Choroid plexus epithelial cell (primary cell): Measurements from ENCODE around the gene ARL5C.

Source experiments
- DNase-seq: peaks from one replicate; pipeline ENCODE4 v3.0.0-alpha.2; 2010; ENCODE audit warnings: low read depth
- H3K4me3 ChIP-seq: 2 replicates; pipeline ENCODE4 v1.5.1; 2011; ENCODE audit warnings: low read depth, mild to moderate bottlenecking, control low read depth, low read length, moderate library complexity
- TF ChIP-seq, protein P1 (sequence below): conservative IDR thresholded peaks from 2 replicates; pipeline ENCODE4 v1.5.1; 2011; ENCODE audit warnings: low read depth, mild to moderate bottlenecking, control low read depth, inconsistent platforms, low read length, moderate library complexity

Gene ARL5C

GRCh38 chr17:39167476-39167875 lies 1.5 kb upstream of the ARL5C start:
- DNase-seq = no peak
- TF ChIP-seq, protein P1, sequence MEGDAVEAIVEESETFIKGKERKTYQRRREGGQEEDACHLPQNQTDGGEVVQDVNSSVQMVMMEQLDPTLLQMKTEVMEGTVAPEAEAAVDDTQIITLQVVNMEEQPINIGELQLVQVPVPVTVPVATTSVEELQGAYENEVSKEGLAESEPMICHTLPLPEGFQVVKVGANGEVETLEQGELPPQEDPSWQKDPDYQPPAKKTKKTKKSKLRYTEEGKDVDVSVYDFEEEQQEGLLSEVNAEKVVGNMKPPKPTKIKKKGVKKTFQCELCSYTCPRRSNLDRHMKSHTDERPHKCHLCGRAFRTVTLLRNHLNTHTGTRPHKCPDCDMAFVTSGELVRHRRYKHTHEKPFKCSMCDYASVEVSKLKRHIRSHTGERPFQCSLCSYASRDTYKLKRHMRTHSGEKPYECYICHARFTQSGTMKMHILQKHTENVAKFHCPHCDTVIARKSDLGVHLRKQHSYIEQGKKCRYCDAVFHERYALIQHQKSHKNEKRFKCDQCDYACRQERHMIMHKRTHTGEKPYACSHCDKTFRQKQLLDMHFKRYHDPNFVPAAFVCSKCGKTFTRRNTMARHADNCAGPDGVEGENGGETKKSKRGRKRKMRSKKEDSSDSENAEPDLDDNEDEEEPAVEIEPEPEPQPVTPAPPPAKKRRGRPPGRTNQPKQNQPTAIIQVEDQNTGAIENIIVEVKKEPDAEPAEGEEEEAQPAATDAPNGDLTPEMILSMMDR = no peak
- H3K4me3 ChIP-seq = no peak overlapping the region

GRCh38 chr17:39166437-39167335 lies 725 bp upstream of the ARL5C start:
- DNase-seq = no peak
- TF ChIP-seq, protein P1 = no peak
- no peak overlapping the region for H3K4me3 ChIP-seq

DNA sequence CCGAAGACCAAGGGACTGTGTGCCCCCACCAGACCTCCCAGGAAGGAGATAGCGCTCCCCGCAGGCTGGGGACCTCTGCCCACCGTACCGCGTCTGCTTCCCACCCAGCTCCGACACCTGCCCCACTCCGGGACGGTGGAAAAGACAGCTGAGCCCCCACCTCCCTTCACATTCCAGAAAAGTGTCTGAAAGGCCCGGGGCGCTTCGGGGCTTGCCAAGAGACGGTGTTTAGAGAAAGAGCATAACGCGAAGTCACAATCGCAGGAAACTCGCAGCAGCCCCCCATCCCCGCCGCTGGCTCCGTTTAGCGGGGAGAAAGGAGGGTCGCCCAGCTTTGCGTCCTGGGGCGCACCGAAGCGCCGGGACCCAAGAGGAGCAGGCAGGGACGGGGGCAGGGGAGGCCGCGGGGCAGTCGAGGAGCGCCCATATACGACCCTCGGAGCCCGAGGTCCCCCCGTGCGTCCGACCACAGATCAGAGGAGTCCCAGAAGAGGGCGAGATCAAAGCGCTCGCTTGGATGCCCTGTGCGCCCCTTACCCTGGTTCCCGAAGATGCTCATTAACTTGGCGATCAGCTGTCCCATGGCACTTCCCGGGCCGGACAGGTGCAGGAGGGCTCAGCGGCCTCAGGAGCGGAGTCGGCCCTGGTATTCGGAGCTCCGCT lies 652 bp downstream of the ARL5C start:
- no peak for DNase-seq
- H3K4me3 ChIP-seq = peak overlapping the region; percentile 61
- TF ChIP-seq, protein P1 = no peak

- TF ChIP-seq, protein P1 = peak; percentile 93
- DNase-seq = peak; percentile 95
- H3K4me3 ChIP-seq = peak overlapping the region; percentile 61
These were observed 1.3 kb downstream of the ARL5C start for GRCh38 chr17:39164675-39165143.

DNA sequence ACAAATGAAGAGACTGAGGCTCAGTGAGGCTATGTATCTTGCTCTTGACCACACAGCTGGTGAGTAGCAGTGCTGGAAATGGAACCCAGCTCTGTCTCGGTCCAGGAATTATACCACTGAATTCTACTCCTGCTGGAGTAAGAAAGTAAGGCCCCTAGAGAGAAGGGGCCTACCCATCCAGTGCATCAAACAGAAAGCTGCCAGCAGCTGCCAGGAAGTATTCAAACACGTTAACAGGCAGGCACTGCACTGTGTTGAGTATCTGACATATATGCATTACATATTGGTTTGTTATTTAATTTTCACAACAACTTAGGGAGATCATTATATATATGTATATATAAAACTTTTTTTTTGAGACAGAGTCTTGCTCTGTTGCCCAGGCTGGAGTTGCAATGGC lies 4.0 kb downstream of the ARL5C start:
- DNase-seq = no peak
- TF ChIP-seq, protein P1 = no peak
- no peak overlapping the region for H3K4me3 ChIP-seq

DNA sequence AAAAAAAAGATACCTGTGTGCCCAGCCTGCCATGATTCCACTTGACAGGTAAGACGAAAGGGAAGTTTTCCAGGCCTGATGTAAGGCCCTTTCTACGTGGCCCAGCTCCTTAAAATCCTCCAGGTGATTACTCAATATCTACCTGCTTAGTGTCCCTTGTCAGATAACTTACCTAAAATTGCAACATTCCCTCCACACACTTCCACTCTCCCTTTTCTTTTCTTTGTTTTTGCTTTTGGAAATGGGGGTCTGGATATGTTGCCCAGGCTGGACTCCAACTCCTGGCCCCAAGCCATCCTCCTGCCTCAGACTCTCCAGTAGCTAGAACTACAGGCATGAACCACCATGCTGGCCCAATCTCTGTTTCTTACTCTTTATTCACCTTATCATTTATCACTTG lies 7.3 kb downstream of the ARL5C start:
- TF ChIP-seq, protein P1 = no peak
- DNase-seq = no peak

More for the DNA sequence above, 7.3 kb downstream of the ARL5C start:
- H3K4me3 ChIP-seq = no peak overlapping the region
